ENCODE results near the gene ACTRT1. TPM values are rescaled to one million over a fixed set of nuclear protein-coding genes. Genes with fewer than 3 reads are reported as not detected.

The ACTRT1 gene
- total RNA-seq, 2 donors from 2014 or later: not detected

- TF ChIP-seq, protein P1, sequence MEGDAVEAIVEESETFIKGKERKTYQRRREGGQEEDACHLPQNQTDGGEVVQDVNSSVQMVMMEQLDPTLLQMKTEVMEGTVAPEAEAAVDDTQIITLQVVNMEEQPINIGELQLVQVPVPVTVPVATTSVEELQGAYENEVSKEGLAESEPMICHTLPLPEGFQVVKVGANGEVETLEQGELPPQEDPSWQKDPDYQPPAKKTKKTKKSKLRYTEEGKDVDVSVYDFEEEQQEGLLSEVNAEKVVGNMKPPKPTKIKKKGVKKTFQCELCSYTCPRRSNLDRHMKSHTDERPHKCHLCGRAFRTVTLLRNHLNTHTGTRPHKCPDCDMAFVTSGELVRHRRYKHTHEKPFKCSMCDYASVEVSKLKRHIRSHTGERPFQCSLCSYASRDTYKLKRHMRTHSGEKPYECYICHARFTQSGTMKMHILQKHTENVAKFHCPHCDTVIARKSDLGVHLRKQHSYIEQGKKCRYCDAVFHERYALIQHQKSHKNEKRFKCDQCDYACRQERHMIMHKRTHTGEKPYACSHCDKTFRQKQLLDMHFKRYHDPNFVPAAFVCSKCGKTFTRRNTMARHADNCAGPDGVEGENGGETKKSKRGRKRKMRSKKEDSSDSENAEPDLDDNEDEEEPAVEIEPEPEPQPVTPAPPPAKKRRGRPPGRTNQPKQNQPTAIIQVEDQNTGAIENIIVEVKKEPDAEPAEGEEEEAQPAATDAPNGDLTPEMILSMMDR (IDR thresholded peaks at IDR 0.05): no peak
- H3K36me3 ChIP-seq: no peaks in the 10 kb centered on the region
- no peak for DNase-seq (ENCODE audit: low spot score)
- H3K27me3 ChIP-seq: no peaks in the 10 kb centered on the region
- no peaks in the 10 kb centered on the region for H3K9me3 ChIP-seq
- H3K27ac ChIP-seq: no peak overlapping the region
- no peaks in the 10 kb centered on the region for H3K4me1 ChIP-seq
- no peak overlapping the region for H3K4me3 ChIP-seq
These were observed 31.5 kb downstream of the ACTRT1 start for GRCh38 chrX:128020701-128021100.

DNA sequence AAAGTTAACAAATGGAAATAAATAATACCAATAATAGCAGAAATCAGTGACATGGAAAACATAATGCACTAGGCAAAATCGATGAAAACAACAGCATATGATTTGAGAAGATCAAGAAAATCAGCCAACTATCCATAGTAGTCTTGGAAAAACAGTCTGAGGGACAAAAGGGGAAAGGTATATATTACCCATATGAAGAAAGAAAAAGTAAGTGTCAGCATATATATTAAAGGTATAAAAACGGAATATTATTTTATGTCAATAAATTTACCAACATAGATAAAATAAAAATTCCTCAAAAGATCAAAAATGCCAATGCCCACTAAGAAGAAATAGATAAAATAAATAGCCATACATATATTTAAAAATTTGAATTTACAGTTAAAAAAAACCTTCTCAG is 33.0 kb downstream of the ACTRT1 start:
- Histone ChIP-seq H3K4me1 (no peaks in the 10 kb centered on the region), H3K9me3 (no peaks in the 10 kb centered on the region), H3K4me3 (no peak overlapping the region), H3K27me3 (no peaks in the 10 kb centered on the region), H3K27ac (no peak overlapping the region), H3K36me3 (no peaks in the 10 kb centered on the region)
- DNase-seq (ENCODE audit: low spot score): no peak
- TF ChIP-seq, protein P1 (IDR thresholded peaks at IDR 0.05): no peak

DNA sequence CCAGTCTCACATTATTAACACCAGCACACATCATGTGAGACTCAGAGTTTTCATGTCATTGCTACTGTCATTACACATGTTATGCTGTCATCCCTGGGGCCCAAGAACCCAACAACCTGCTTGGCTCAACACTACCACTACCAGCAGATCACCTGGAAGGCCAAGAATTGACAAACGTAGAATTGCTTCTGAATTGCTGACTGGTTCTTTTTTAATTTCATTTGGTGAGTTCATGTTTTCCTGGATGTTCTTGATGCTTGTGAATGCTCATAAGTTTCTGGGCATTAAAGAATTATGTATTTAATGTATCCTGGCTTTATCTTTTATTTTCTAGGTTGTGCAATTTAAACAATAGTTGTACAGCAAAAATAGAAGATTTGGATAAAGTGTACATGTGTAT is 40.2 kb downstream of the ACTRT1 start:
- TF ChIP-seq, protein P1 (IDR thresholded peaks at IDR 0.05): no peak
- Histone ChIP-seq H3K36me3 (no peaks in the 10 kb centered on the region), H3K4me3 (no peak overlapping the region), H3K27me3 (no peaks in the 10 kb centered on the region), H3K27ac (no peak overlapping the region), H3K9me3 (no peaks in the 10 kb centered on the region), H3K4me1 (no peaks in the 10 kb centered on the region)
- no peak for DNase-seq (ENCODE audit: low spot score)

- TF ChIP-seq, protein P1 (IDR thresholded peaks at IDR 0.05): no peak
- Histone ChIP-seq H3K9me3 (no peaks in the 10 kb centered on the region), H3K27me3 (no peaks in the 10 kb centered on the region), H3K4me1 (no peaks in the 10 kb centered on the region), H3K4me3 (no peak overlapping the region), H3K27ac (no peak overlapping the region), H3K36me3 (no peaks in the 10 kb centered on the region)
- DNase-seq (ENCODE audit: low spot score): no peak
These were observed 44.3 kb downstream of the ACTRT1 start for GRCh38 chrX:128007882-128008281.
